K562 (cell line): ENCODE measurements around the gene TLR8. TPM values are rescaled to one million over a fixed set of nuclear protein-coding genes. Genes with fewer than 3 reads are reported as not detected.
A peak's percentile ranks its signal among the peaks of the same experiment; 100 is the strongest.

Experiments
- ATAC-seq: fragments of 200-7000 bp; cut with Tn5 transposase; 3 replicates; pipeline ENCODE4 v1.9.1; 2020; ENCODE audit warnings: moderate library complexity
- BruUV-seq: library from RNA; stranded (reverse); fragments of 400-500 nt; replicated peaks from 2 replicates; lab custom pipeline; 2021; lab: Mats Ljungman, UMichigan
- CTCF ChIA-PET: fragments of 300-600 bp; formaldehyde crosslinking; extraction: SDS; loops from one replicate; lab custom pipeline; 2021; ENCODE audit warnings: low intra/inter-chr PET ratio; lab: Yijun Ruan, JAX
- POLR2A ChIA-PET: fragments of 300-600, 350-650 bp; sonication (Branson Sonifier 250); formaldehyde crosslinking; extraction: SDS; loops from one replicate; lab custom pipeline; 2021; ENCODE audit warnings: antibody characterized with exemption, inconsistent platforms; lab: Yijun Ruan, JAX
- DNase-seq, 4 experiments: peaks; one replicate each; pipeline versions ENCODE4 v3.0.0 to v3.0.0-alpha.2; 2011 to 2018; ENCODE audit warnings: low spot score in 3 of 4, mixed read lengths in 3 of 4; ENCODE audit errors: extremely low read depth in 1 of 4
- FAIRE-seq: peaks from 2 replicates; lab custom pipeline; 2011; peaks lifted over from hg19 to GRCh38; lab: Jason Lieb, UNC
- H2AFZ ChIP-seq: 2 replicates; pipeline ENCODE4 v1.6.0; 2011; ENCODE audit warnings: low read depth, low read length, control low read depth, inconsistent platforms
- H3K27ac ChIP-seq: fragments of 200-600 bp; 3 replicates; pipeline ENCODE4 v1.8.0; 2011; ENCODE audit warnings: low read depth, mild to moderate bottlenecking, control low read depth, inconsistent platforms, low read length, moderate library complexity, mixed read lengths; ENCODE audit errors: extremely low read depth
- H3K27me3 ChIP-seq, 2 experiments: fragments of 300-600 bp in 1 of 2; 2 replicates in 1 of 2; 3 replicates in 1 of 2; pipeline versions ENCODE4 v1.6.0 to v1.8.0; 2011; ENCODE audit warnings: inconsistent platforms in 2 of 2, low read length in 2 of 2, mild to moderate bottlenecking in 1 of 2, mixed read lengths in 1 of 2, moderate library complexity in 1 of 2; ENCODE audit not compliant: control insufficient read depth in 2 of 2, insufficient read depth in 2 of 2
- H3K36me3 ChIP-seq: fragments of 300-600 bp; 3 replicates; pipeline ENCODE4 v1.8.0; 2011; ENCODE audit warnings: mild to moderate bottlenecking, low read length, inconsistent platforms; ENCODE audit not compliant: control insufficient read depth, insufficient read depth
- H3K4me1 ChIP-seq, 2 experiments: fragments of 200-600 bp in 1 of 2; replicated peaks in 1 of 2; 2 replicates in 1 of 2; 3 replicates in 1 of 2; pipeline versions ENCODE4 v1.5.1 to v1.8.0; 2011; ENCODE audit warnings: inconsistent platforms in 2 of 2, low read length in 2 of 2, mild to moderate bottlenecking in 1 of 2, mixed read lengths in 1 of 2, moderate library complexity in 1 of 2; ENCODE audit not compliant: control insufficient read depth in 2 of 2, insufficient read depth in 2 of 2
- H3K4me2 ChIP-seq: 2 replicates; pipeline ENCODE4 v1.6.1; 2011; ENCODE audit warnings: low read length, control low read depth, inconsistent platforms, mixed read lengths; ENCODE audit not compliant: insufficient read depth
- H3K4me3 ChIP-seq: fragments of 200-600 bp; sonication (generic), shearing (Covaris generic); 2 replicates; pipeline ENCODE4 v1.5.1; 2016; ENCODE audit warnings: control low read depth, inconsistent platforms
- H3K79me2 ChIP-seq: fragments of 200-600 bp; 3 replicates; pipeline ENCODE4 v1.8.0; 2011; ENCODE audit warnings: low read length, inconsistent platforms; ENCODE audit not compliant: control insufficient read depth, insufficient read depth
- H3K9ac ChIP-seq, 2 experiments: 2 replicates each; pipeline versions ENCODE4 v1.6.0 to v1.6.1; 2011; ENCODE audit warnings: low read depth in 2 of 2, low read length in 2 of 2, control low read depth in 1 of 2, inconsistent platforms in 1 of 2, mild to moderate bottlenecking in 1 of 2, mixed read lengths in 1 of 2; ENCODE audit not compliant: insufficient read depth in 1 of 2
- H3K9me1 ChIP-seq: one replicate; pipeline ENCODE4 v1.6.0; 2011; ENCODE audit warnings: inconsistent platforms, mild to moderate bottlenecking, low read length, moderate library complexity; ENCODE audit not compliant: control insufficient read depth, insufficient read depth
- H3K9me3 ChIP-seq: replicated peaks from 2 replicates; pipeline ENCODE4 v1.5.1; 2011; ENCODE audit warnings: low read depth, low read length, inconsistent platforms; ENCODE audit not compliant: control insufficient read depth, insufficient read depth
- H4K20me1 ChIP-seq: replicated peaks from 2 replicates; pipeline ENCODE4 v1.6.1; 2011; ENCODE audit warnings: low read length, inconsistent platforms, mixed read lengths; ENCODE audit not compliant: control insufficient read depth, insufficient read depth
- BRF1 ChIP-seq: IDR thresholded peaks from 3 replicates; pipeline ENCODE4 v1.6.1; 2011; ENCODE audit warnings: borderline replicate concordance, mild to moderate bottlenecking; ENCODE audit not compliant: insufficient read length; ENCODE audit errors: extremely low read depth
- C11orf30 ChIP-seq: fragments of 450-650 bp; IDR thresholded peaks from 2 replicates; pipeline ENCODE4 v1.6.1; 2016; ENCODE audit warnings: low read depth, mild to moderate bottlenecking
- E2F5 ChIP-seq: sonication (generic); formaldehyde crosslinking; IDR thresholded peaks from 2 replicates; pipeline ENCODE4 v1.8.0; 2022; ENCODE audit warnings: mild to moderate bottlenecking, missing genetic modification reagents
- EHMT2 ChIP-seq: fragments of 450-650 bp; IDR thresholded peaks from 2 replicates; pipeline ENCODE4 v1.6.1; 2018; ENCODE audit warnings: antibody characterized with exemption
- FOXJ3 ChIP-seq: sonication (generic); formaldehyde crosslinking; IDR thresholded peaks from 2 replicates; pipeline ENCODE4 v1.4.0; 2020; ENCODE audit warnings: mild to moderate bottlenecking, missing genetic modification reagents
- MAZ ChIP-seq, 2 experiments: fragments of 450-650 bp in 1 of 2; sonication (generic) in 1 of 2; formaldehyde crosslinking; IDR thresholded peaks in 1 of 2; conservative IDR thresholded peaks in 1 of 2; 2 replicates each; pipeline versions ENCODE4 v1.4.0 to v1.5.0; 2020; ENCODE audit warnings: mild to moderate bottlenecking in 1 of 2, missing genetic modification reagents in 1 of 2
- MIER1 ChIP-seq: fragments of 450-650 bp; IDR thresholded peaks from 2 replicates; pipeline ENCODE4 v1.6.1; 2016; ENCODE audit warnings: antibody characterized with exemption, mild to moderate bottlenecking, low read depth
- RBM15 ChIP-seq: fragments of 200-400 bp; formaldehyde crosslinking; IDR thresholded peaks from 2 replicates; pipeline ENCODE4 v1.6.1; 2018; ENCODE audit warnings: mild to moderate bottlenecking, low read length, moderate library complexity; ENCODE audit not compliant: insufficient read depth
- RREB1 ChIP-seq: fragments of 250-450 bp; sonication (Bioruptor Pico); IDR thresholded peaks from 2 replicates; pipeline ENCODE4 v1.4.0; 2020
- RUNX1 ChIP-seq: sonication (generic); IDR thresholded peaks from 2 replicates; pipeline ENCODE4 v1.6.1; 2016; ENCODE audit warnings: antibody characterized with exemption, low read depth
- SMARCA5 ChIP-seq: fragments of 450-650 bp; IDR thresholded peaks from 2 replicates; pipeline ENCODE4 v1.6.1; 2016
- TCF3 ChIP-seq: sonication (generic); formaldehyde crosslinking; IDR thresholded peaks from 2 replicates; pipeline ENCODE4 v1.4.0; 2020; ENCODE audit warnings: mild to moderate bottlenecking, missing genetic modification reagents
- TRIM24 ChIP-seq, 2 experiments: fragments of 450-650 bp; IDR thresholded peaks; 2 replicates each; pipeline ENCODE4 v1.6.1; 2016
- ZFP36 ChIP-seq: fragments of 150-350 bp; IDR thresholded peaks from 2 replicates; pipeline ENCODE4 v1.6.1; 2018; ENCODE audit warnings: low read length, low read depth; ENCODE audit not compliant: partially characterized antibody
- ZNF224 ChIP-seq: sonication (generic); formaldehyde crosslinking; IDR thresholded peaks from 2 replicates; pipeline ENCODE4 v1.8.0; 2022; ENCODE audit warnings: mild to moderate bottlenecking, missing genetic modification reagents
- WGBS: fragments of 100-300 bp; shearing (Covaris generic); methylation state at CpG from one replicate; pipeline ENCODE4 v1.1.6; 2016; ENCODE audit warnings: low coverage, mixed read lengths; ENCODE audit not compliant: insufficient coverage; ENCODE audit errors: missing lambda C conversion rate; 5-methylcytosine and 5-hydroxymethylcytosine counted together
- in situ Hi-C: fragments of 300-500 bp; cut with MboI; formaldehyde crosslinking; loops from 4 replicates; pipeline ENCODE4 v1.15.0; 2018; ENCODE audit warnings: inconsistent platforms, mixed read lengths
- intact Hi-C: fragments of 100-400 bp; cut with micrococcal nuclease; formaldehyde crosslinking; loops from 2 replicates; pipeline ENCODE4 v1.14.2; 2022
- polyA plus RNA-seq, 8 experiments: library from polyadenylated mRNA; depleted of rRNA in 4 of 8; stranded (reverse) in 5 of 8; unstranded in 3 of 8; fragments of >200 nt; fragmentation: Nextera tagmentation in 2 of 8; fragmentation: Illumina TruSeq in 1 of 8; extraction: Ambion mirVana in 2 of 8; extraction: Trizol in 1 of 8; gene quantifications; 2 replicates each; pipeline versions ENCODE4 v1.2.1 to v1.2.3, GENCODE V29; 2011 to 2014; ENCODE audit warnings: inconsistent platforms in 1 of 8, missing spikeins in 1 of 8
- total RNA-seq, 7 experiments: library from RNA; depleted of rRNA in 6 of 7; stranded (reverse); fragments of >200 nt in 6 of 7; fragmentation: Illumina TruSeq in 2 of 7; extraction: Trizol in 2 of 7; gene quantifications; 2 replicates each; pipeline versions ENCODE4 v1.2.1 to v1.2.3, GENCODE V29; 2011 to 2021; ENCODE audit warnings: low replicate concordance in 1 of 7

Gene TLR8
- total and polyA plus RNA-seq, 9 of the 15 experiments (the other 6 are each of a cell fraction or from before 2014, with no cell fraction given): not detected

- Histone ChIP-seq H3K4me2 (peak overlapping the region; percentile 76), H3K36me3 (no peaks in the 10 kb centered on the region; the same call in 2 of the 3 replicates), H3K79me2 (no peaks in the 10 kb centered on the region; the same call in 2 of the 3 replicates), H3K4me3 (no peak overlapping the region), H3K27ac (peak overlapping the region; percentile 83), H3K9me3 (no peaks in the 10 kb centered on the region), H3K27me3 (no peaks in the 10 kb centered on the region), H4K20me1 (no peaks in the 10 kb centered on the region), H2AFZ (peak overlapping the region; percentile 94), H3K9me1 (no peaks in the 10 kb centered on the region), H3K9ac (peak overlapping the region in 1 of 2 experiments; percentile 62; a peak in 2 of 4 replicates), H3K4me1 (peaks cover 10 to 58% of the 10 kb centered on the region in 2 experiments; a peak in 4 of 5 replicates)
- in situ Hi-C loops: loop anchor here (25.0 kb wide), 1 partner anchor 712 kb away; the partner anchor contains the start of gene TCEANC
- intact Hi-C loops: loop anchor here (2.0 to 10.0 kb wide), 2 partner anchors 153 to 695 kb away; no protein-coding TSS in a partner anchor
- BruUV-seq: no TSS peak
- ATAC-seq (peak; percentile 66), DNase-seq (peak; percentile 62 to 89 (median 68)), FAIRE-seq (peak; percentile 93)
- 9% methylated on average over 10 of the region's 11 CpGs for WGBS
- POLR2A ChIA-PET: interaction anchor here (0.7 to 2.6 kb wide), 5 partner anchors 25 to 353 kb away, joined by 3 to 18 read pairs (median 3); partner anchors contain the start of gene TMSB4X
- CTCF ChIA-PET: no interaction called here
- no peak for TF ChIP-seq TRIM24 (IDR thresholded peaks at IDR 0.05)
- peak; percentile 21; the same call in 1 of the 2 replicates for TF ChIP-seq C11orf30
- TF ChIP-seq MIER1: no peak
- no peak for TF ChIP-seq FOXJ3 (CRISPR knock-in tag)
- TF ChIP-seq EHMT2: no peak
- no peak for TF ChIP-seq ZFP36
- TF ChIP-seq MAZ (CRISPR knock-in tag; conservative IDR thresholded peaks at IDR 0.05 in 1 of 2, IDR thresholded peaks at IDR 0.05 in 1 of 2): no peak
- no peak for TF ChIP-seq ZNF224 (CRISPR knock-in tag)
- no peak for TF ChIP-seq RUNX1
- no peak for TF ChIP-seq E2F5 (CRISPR knock-in tag)
- TF ChIP-seq BRF1: no peak
- TF ChIP-seq TCF3 (CRISPR knock-in tag): peak; percentile 35; the same call in 1 of the 2 replicates
- no peak for TF ChIP-seq RBM15
- TF ChIP-seq RREB1 (CRISPR knock-in tag): no peak
- no peak for TF ChIP-seq SMARCA5
These were observed 43.7 kb downstream of the TLR8 start for GRCh38 chrX:12949927-12950656.
